IMR-90 (cell line): Measurements from ENCODE around the gene SLC26A2. TPM values are rescaled to one million over a fixed set of nuclear protein-coding genes. Genes with fewer than 3 reads are reported as not detected.

Source experiments
- ATAC-seq: fragments of 200-7000 bp; cut with Tn5 transposase; 2 replicates; pipeline ENCODE4 v1.9.1; 2020; ENCODE audit warnings: low read depth, mild to moderate bottlenecking, moderate library complexity
- BruUV-seq: library from RNA; stranded (reverse); fragments of 400-500 nt; replicated peaks from 2 replicates; lab custom pipeline; 2021; lab: Mats Ljungman, UMichigan
- CTCF ChIA-PET: fragments of 300-600 bp; formaldehyde crosslinking; extraction: SDS; loops from one replicate; lab custom pipeline; 2021; ENCODE audit warnings: antibody characterized with exemption; lab: Yijun Ruan, JAX
- POLR2A ChIA-PET: fragments of 300-600 bp; sonication (Branson Sonifier 250); formaldehyde crosslinking; loops from one replicate; lab custom pipeline; 2022; ENCODE audit warnings: antibody characterized with exemption; ENCODE audit not compliant: unreplicated experiment; lab: Charles Lee
- DNase-seq: peaks from one replicate; pipeline ENCODE4 v3.0.0; 2013
- H2AFZ ChIP-seq: replicated peaks from 2 replicates; pipeline ENCODE3; 2013; ENCODE audit warnings: low read length, mild to moderate bottlenecking; ENCODE audit not compliant: poor library complexity
- H2AK5ac ChIP-seq: 2 replicates; pipeline ENCODE4 v1.6.1; 2013; ENCODE audit warnings: low read depth, low read length, inconsistent platforms
- H2AK9ac ChIP-seq: replicated peaks from 2 replicates; pipeline ENCODE3; 2013; ENCODE audit warnings: mild to moderate bottlenecking, low read depth, low read length, moderate library complexity; ENCODE audit not compliant: poor library complexity
- H2BK120ac ChIP-seq: 2 replicates; pipeline ENCODE4 v1.6.1; 2013; ENCODE audit warnings: low read depth, low read length, inconsistent platforms
- H2BK15ac ChIP-seq: 3 replicates; pipeline ENCODE4 v1.6.1; 2013; ENCODE audit warnings: low read depth, low read length, inconsistent platforms
- H2BK20ac ChIP-seq: 2 replicates; pipeline ENCODE4 v1.6.1; 2013; ENCODE audit warnings: low read depth, mild to moderate bottlenecking, inconsistent platforms, low read length, moderate library complexity
- H2BK5ac ChIP-seq: 2 replicates; pipeline ENCODE4 v1.6.1; 2013; ENCODE audit warnings: mild to moderate bottlenecking, low read depth, low read length, inconsistent platforms; ENCODE audit not compliant: poor library complexity, severe bottlenecking
- H3K14ac ChIP-seq: replicated peaks from 2 replicates; pipeline ENCODE4 v1.6.1; 2013; ENCODE audit warnings: low read depth, low read length, inconsistent platforms
- H3K18ac ChIP-seq: 2 replicates; pipeline ENCODE4 v1.6.1; 2013; ENCODE audit warnings: low read depth, low read length, control low read depth
- H3K23ac ChIP-seq: 2 replicates; pipeline ENCODE4 v1.6.1; 2013; ENCODE audit warnings: low read depth, low read length, inconsistent platforms
- H3K27ac ChIP-seq: 2 replicates; pipeline ENCODE4 v1.5.1; 2013; ENCODE audit warnings: mild to moderate bottlenecking, control low read depth, low read length; ENCODE audit not compliant: insufficient read depth
- H3K27me3 ChIP-seq: 2 replicates; pipeline ENCODE4 v1.6.1; 2013; ENCODE audit warnings: low read length; ENCODE audit not compliant: control insufficient read depth, insufficient read depth
- H3K36me3 ChIP-seq: 2 replicates; pipeline ENCODE4 v1.6.1; 2013; ENCODE audit warnings: low read length, mixed read lengths; ENCODE audit not compliant: control insufficient read depth, insufficient read depth
- H3K4ac ChIP-seq: 2 replicates; pipeline ENCODE4 v1.6.1; 2013; ENCODE audit warnings: low read depth, low read length, inconsistent platforms
- H3K4me1 ChIP-seq: 2 replicates; pipeline ENCODE4 v1.6.1; 2013; ENCODE audit warnings: low read length, mixed read lengths; ENCODE audit not compliant: control insufficient read depth, insufficient read depth
- H3K4me2 ChIP-seq: 2 replicates; pipeline ENCODE4 v1.6.1; 2013; ENCODE audit warnings: low read depth, mild to moderate bottlenecking, control low read depth, low read length, moderate library complexity
- H3K4me3 ChIP-seq: 2 replicates; pipeline ENCODE4 v1.5.1; 2013; ENCODE audit warnings: low read depth, mild to moderate bottlenecking, control low read depth, low read length, moderate library complexity; ENCODE audit not compliant: insufficient read depth
- H3K56ac ChIP-seq: 2 replicates; pipeline ENCODE4 v1.6.1; 2013; ENCODE audit warnings: low read length, inconsistent platforms; ENCODE audit not compliant: insufficient read depth; ENCODE audit errors: extremely low read depth
- H3K79me1 ChIP-seq, 2 experiments: 2 replicates each; pipeline ENCODE4 v1.6.1; 2013; ENCODE audit warnings: low read length in 2 of 2, inconsistent platforms in 1 of 2, low read depth in 1 of 2
- H3K9ac ChIP-seq: 2 replicates; pipeline ENCODE4 v1.6.1; 2013; ENCODE audit warnings: low read depth, low read length, control low read depth
- H3K9me1 ChIP-seq: 2 replicates; pipeline ENCODE4 v1.6.1; 2013; ENCODE audit warnings: low read length, inconsistent platforms; ENCODE audit not compliant: insufficient read depth
- H3K9me3 ChIP-seq: 2 replicates; pipeline ENCODE4 v1.6.1; 2013; ENCODE audit warnings: low read length; ENCODE audit not compliant: control insufficient read depth, insufficient read depth
- H4K20me1 ChIP-seq: 2 replicates; pipeline ENCODE4 v1.6.1; 2013; ENCODE audit warnings: low read length, inconsistent platforms; ENCODE audit not compliant: insufficient read depth
- H4K5ac ChIP-seq: 2 replicates; pipeline ENCODE4 v1.6.1; 2013; ENCODE audit warnings: mild to moderate bottlenecking, low read depth, low read length, control low read depth
- H4K8ac ChIP-seq, 2 experiments: 2 replicates each; pipeline ENCODE4 v1.6.1; 2013; ENCODE audit warnings: low read depth in 2 of 2, low read length in 2 of 2, control low read depth in 1 of 2, inconsistent platforms in 1 of 2
- H4K91ac ChIP-seq: 2 replicates; pipeline ENCODE4 v1.6.1; 2013; ENCODE audit warnings: low read depth, low read length, inconsistent platforms; ENCODE audit not compliant: insufficient read depth
- BHLHE40 ChIP-seq: fragments of 150-350 bp; IDR thresholded peaks from 2 replicates; pipeline ENCODE4 v1.6.1; 2016; ENCODE audit warnings: mild to moderate bottlenecking, low read depth, low read length
- CHD1 ChIP-seq: IDR thresholded peaks from 2 replicates; pipeline ENCODE4 v1.6.1; 2012; ENCODE audit warnings: low read depth, low read length, improper control_type of control experiment
- FOS ChIP-seq: fragments of 150-350 bp; IDR thresholded peaks from 2 replicates; pipeline ENCODE4 v1.6.1; 2016; ENCODE audit warnings: low read depth, low read length
- MAFK ChIP-seq: IDR thresholded peaks from 2 replicates; pipeline ENCODE4 v1.6.1; 2012; ENCODE audit warnings: low read depth, low read length, improper control_type of control experiment
- MAZ ChIP-seq: IDR thresholded peaks from 2 replicates; pipeline ENCODE4 v1.6.1; 2012; ENCODE audit warnings: low read depth, mild to moderate bottlenecking, low read length, improper control_type of control experiment, moderate library complexity, borderline replicate concordance
- MXI1 ChIP-seq: IDR thresholded peaks from 2 replicates; pipeline ENCODE4 v1.6.1; 2012; ENCODE audit warnings: low read depth, mild to moderate bottlenecking, low read length, moderate library complexity, borderline replicate concordance
- POLR2A ChIP-seq: IDR thresholded peaks from 2 replicates; pipeline ENCODE4 v1.6.1; 2012; ENCODE audit warnings: mild to moderate bottlenecking, low read depth, low read length
- RAD21 ChIP-seq: IDR thresholded peaks from 2 replicates; pipeline ENCODE4 v1.6.1; 2012; ENCODE audit warnings: low read length, improper control_type of control experiment
- RCOR1 ChIP-seq: IDR thresholded peaks from 2 replicates; pipeline ENCODE4 v1.6.1; 2012; ENCODE audit warnings: mild to moderate bottlenecking, low read length, improper control_type of control experiment; ENCODE audit not compliant: insufficient replicate concordance
- SMC3 ChIP-seq: fragments of 150-350 bp; IDR thresholded peaks from 2 replicates; pipeline ENCODE4 v1.6.1; 2016; ENCODE audit warnings: low read depth, mild to moderate bottlenecking, antibody characterized with exemption, low read length, moderate library complexity
- WGBS, 2 experiments: methylation state at CpG; one replicate each; pipeline versions ENCODE4 v1.1.5 to v1.1.7; 2013; ENCODE audit warnings: missing lambda C conversion rate in 2 of 2; ENCODE audit not compliant: insufficient read length in 1 of 2; ENCODE audit errors: extremely low coverage in 2 of 2; 5-methylcytosine and 5-hydroxymethylcytosine counted together
- dilution Hi-C: fragments of 300-500 bp; cut with HindIII; formaldehyde crosslinking; loops from one replicate; pipeline ENCODE4 v1.14.3; 2018; ENCODE audit warnings: low sequenced_read_pairs; ENCODE audit not compliant: unreplicated experiment
- in situ Hi-C: fragments of 300-500 bp; cut with MboI; formaldehyde crosslinking; loops from 3 replicates; pipeline ENCODE4 v1.14.3; 2019; ENCODE audit warnings: low sequenced_read_pairs, inconsistent platforms, mixed read lengths
- intact Hi-C: fragments of 100-400 bp; cut with micrococcal nuclease; formaldehyde crosslinking; loops from 2 replicates; pipeline ENCODE4 v1.10.0; 2022
- polyA plus RNA-seq, 3 experiments: library from polyadenylated mRNA; depleted of rRNA; stranded (reverse); fragments of >200 nt; gene quantifications; 2 replicates each; pipeline ENCODE4 v1.2.3, GENCODE V29; 2012; ENCODE audit warnings: low replicate concordance in 1 of 3
- total RNA-seq: library from RNA; depleted of rRNA; stranded (reverse); fragments of >200 nt; gene quantifications from 2 replicates; pipeline ENCODE4 v1.2.3, GENCODE V29; 2012
- TF ChIP-seq, protein P1 (sequence below): conservative IDR thresholded peaks from 2 replicates; pipeline ENCODE4 v1.5.1; 2012; ENCODE audit warnings: mild to moderate bottlenecking, low read depth, low read length, improper control_type of control experiment
- TF ChIP-seq, protein P2 (sequence below): fragments of 150-350 bp; IDR thresholded peaks from 2 replicates; pipeline ENCODE4 v1.6.1; 2017; ENCODE audit warnings: mild to moderate bottlenecking, antibody characterized with exemption, low read length, low read depth
- TF ChIP-seq, protein P3 (sequence below): fragments of 150-350 bp; IDR thresholded peaks from 2 replicates; pipeline ENCODE4 v1.6.1; 2016; ENCODE audit warnings: low read depth, mild to moderate bottlenecking, low read length, moderate library complexity, borderline replicate concordance

SLC26A2 gene
- total and polyA plus RNA-seq, 2 of the 4 experiments (the other 2 are of a cell fraction): 2.2 to 9.9 TPM

DNA sequence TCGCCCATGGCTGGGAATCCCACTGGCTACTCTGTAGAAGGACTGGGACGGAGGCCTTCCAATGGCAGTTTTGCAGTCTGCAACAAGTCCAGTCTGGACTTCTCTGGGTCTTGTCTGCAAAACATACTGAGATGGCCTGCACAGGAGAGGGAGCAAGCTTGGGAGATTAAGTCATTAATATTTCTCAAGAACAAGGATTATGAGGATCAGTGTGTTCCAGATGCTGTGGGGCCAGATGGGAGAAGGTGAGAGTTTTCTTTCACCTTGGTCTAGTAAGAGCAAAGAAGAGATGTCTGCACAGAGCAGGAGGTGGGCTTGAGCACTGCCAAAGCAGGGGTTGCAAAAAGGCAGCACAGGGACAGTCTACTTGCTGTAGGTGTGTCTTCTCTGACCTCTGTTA is 15.9 kb upstream of the SLC26A2 start, which contains the start of gene PDE6A:
Gene PDE6A (minus strand): TSS at position 128 of the 400 bp plus-strand sequence. CDS start 120 bp downstream, at position 8.
- Histone ChIP-seq H3K9me1 (peaks cover under 1% of the 10 kb centered on the region; the same call in 1 of the 2 replicates), H2BK120ac (no peak within 1 kb of the TSS), H4K8ac (no peak within 1 kb of the TSS), H2AFZ (no peak within 1 kb of the TSS), H3K4me3 (no peak within 1 kb of the TSS), H3K4me1 (no peaks in the 10 kb centered on the region), H4K5ac (no peak within 1 kb of the TSS), H3K14ac (no peak within 1 kb of the TSS), H3K9me3 (no peaks in the 10 kb centered on the region), H4K20me1 (no peaks in the 10 kb centered on the region), H4K91ac (no peak within 1 kb of the TSS), H2AK9ac (peak within 1 kb of the TSS; percentile 33), H3K4me2 (no peak within 1 kb of the TSS), H3K36me3 (no peaks in the 10 kb centered on the region), H3K27me3 (peaks cover 26% of the 10 kb centered on the region), H3K27ac (no peak within 1 kb of the TSS), H3K79me1 (no peaks in the 10 kb centered on the region), H3K56ac (no peak within 1 kb of the TSS), H2BK20ac (no peak within 1 kb of the TSS), H2AK5ac (no peak within 1 kb of the TSS; the same call in 1 of the 2 replicates), H2BK5ac (no peak within 1 kb of the TSS), H2BK15ac (no peak within 1 kb of the TSS), H3K4ac (no peak within 1 kb of the TSS), H3K23ac (no peak within 1 kb of the TSS), H3K18ac (no peak within 1 kb of the TSS), H3K9ac (no peak within 1 kb of the TSS)
- BruUV-seq: no TSS peak
- in situ Hi-C loops: no loop called here
- TF ChIP-seq MAZ (no peak), POLR2A (no peak), RAD21 (no peak), MAFK (no peak), RCOR1 (no peak), CHD1 (no peak), MXI1 (no peak), FOS (no peak), SMC3 (no peak), BHLHE40 (no peak)
- TF ChIP-seq, protein P1, sequence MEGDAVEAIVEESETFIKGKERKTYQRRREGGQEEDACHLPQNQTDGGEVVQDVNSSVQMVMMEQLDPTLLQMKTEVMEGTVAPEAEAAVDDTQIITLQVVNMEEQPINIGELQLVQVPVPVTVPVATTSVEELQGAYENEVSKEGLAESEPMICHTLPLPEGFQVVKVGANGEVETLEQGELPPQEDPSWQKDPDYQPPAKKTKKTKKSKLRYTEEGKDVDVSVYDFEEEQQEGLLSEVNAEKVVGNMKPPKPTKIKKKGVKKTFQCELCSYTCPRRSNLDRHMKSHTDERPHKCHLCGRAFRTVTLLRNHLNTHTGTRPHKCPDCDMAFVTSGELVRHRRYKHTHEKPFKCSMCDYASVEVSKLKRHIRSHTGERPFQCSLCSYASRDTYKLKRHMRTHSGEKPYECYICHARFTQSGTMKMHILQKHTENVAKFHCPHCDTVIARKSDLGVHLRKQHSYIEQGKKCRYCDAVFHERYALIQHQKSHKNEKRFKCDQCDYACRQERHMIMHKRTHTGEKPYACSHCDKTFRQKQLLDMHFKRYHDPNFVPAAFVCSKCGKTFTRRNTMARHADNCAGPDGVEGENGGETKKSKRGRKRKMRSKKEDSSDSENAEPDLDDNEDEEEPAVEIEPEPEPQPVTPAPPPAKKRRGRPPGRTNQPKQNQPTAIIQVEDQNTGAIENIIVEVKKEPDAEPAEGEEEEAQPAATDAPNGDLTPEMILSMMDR: no peak
- TF ChIP-seq, protein P2, sequence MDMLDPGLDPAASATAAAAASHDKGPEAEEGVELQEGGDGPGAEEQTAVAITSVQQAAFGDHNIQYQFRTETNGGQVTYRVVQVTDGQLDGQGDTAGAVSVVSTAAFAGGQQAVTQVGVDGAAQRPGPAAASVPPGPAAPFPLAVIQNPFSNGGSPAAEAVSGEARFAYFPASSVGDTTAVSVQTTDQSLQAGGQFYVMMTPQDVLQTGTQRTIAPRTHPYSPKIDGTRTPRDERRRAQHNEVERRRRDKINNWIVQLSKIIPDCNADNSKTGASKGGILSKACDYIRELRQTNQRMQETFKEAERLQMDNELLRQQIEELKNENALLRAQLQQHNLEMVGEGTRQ: no peak
- TF ChIP-seq, protein P3, sequence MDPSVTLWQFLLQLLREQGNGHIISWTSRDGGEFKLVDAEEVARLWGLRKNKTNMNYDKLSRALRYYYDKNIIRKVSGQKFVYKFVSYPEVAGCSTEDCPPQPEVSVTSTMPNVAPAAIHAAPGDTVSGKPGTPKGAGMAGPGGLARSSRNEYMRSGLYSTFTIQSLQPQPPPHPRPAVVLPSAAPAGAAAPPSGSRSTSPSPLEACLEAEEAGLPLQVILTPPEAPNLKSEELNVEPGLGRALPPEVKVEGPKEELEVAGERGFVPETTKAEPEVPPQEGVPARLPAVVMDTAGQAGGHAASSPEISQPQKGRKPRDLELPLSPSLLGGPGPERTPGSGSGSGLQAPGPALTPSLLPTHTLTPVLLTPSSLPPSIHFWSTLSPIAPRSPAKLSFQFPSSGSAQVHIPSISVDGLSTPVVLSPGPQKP: no peak
- dilution Hi-C loops: no loop called here
- DNase-seq (no peak), ATAC-seq (no peak)
- ChIA-PET POLR2A (no interaction called here), CTCF (interaction anchor here (0.6 kb wide), 1 partner anchor 17 kb away, joined by 4 read pairs; no protein-coding TSS in a partner anchor)
- intact Hi-C loops: no loop called here
- 100% methylated on average over 1 of the region's 2 CpGs; no CpG with 5 or more reads in 1 of the 2 experiments for WGBS, 2 experiments
